ENCODE data around the gene TSEN54.

TSEN54 gene

DNA sequence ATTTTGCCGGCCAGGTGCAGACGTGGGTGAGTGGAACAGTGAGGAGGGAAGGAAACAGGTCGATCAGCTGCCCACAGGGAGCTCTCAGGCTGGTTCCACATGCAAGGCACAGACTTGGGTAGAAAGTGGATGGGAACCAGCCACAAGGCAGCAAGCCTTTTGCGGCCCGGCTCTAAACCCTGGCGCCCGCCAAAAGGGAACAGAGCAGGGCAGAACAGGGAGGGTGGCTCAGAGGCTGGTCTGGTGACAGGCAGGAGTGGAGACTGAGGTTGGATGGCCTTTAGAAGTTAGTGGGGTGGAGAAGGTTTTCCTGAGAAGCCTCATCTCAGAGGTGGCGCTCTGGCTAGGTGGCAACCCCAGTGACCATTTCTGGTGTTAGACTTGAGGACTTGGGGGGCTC is 19.5 kb downstream of the TSEN54 start:
- H3K4me3 ChIP-seq (replicated peaks; ENCODE audit: low read depth, low read length): no peak overlapping the region
- TF ChIP-seq, protein P1, sequence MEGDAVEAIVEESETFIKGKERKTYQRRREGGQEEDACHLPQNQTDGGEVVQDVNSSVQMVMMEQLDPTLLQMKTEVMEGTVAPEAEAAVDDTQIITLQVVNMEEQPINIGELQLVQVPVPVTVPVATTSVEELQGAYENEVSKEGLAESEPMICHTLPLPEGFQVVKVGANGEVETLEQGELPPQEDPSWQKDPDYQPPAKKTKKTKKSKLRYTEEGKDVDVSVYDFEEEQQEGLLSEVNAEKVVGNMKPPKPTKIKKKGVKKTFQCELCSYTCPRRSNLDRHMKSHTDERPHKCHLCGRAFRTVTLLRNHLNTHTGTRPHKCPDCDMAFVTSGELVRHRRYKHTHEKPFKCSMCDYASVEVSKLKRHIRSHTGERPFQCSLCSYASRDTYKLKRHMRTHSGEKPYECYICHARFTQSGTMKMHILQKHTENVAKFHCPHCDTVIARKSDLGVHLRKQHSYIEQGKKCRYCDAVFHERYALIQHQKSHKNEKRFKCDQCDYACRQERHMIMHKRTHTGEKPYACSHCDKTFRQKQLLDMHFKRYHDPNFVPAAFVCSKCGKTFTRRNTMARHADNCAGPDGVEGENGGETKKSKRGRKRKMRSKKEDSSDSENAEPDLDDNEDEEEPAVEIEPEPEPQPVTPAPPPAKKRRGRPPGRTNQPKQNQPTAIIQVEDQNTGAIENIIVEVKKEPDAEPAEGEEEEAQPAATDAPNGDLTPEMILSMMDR (IDR thresholded peaks at IDR 0.05; ENCODE audit: low read depth, low read length, missing control alignments): no peak
- DNase-seq (ENCODE audit: extremely low read depth, low read depth): no peak

DNA sequence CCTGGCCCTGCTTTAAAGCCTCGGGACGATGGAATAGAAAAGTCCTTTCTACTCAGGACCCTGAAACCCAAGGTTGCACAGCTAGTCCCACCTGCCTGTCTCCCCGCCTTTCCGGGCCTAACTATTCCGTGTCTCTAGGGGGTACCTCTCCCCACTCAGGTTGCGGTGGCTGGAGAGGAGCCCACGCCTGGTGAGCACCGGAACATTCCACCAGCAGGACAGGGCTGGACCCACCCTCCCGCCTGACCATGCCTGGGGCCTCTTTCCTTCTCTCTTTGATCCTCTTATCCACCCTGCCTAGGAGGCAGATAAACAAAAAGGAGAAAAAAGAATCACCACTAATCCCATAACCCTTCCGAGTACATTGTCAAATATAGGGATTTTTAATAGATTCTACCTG is 20.0 kb downstream of the TSEN54 start:
- H3K4me3 ChIP-seq (replicated peaks; ENCODE audit: low read depth, low read length): no peak overlapping the region
- no peak for DNase-seq (ENCODE audit: extremely low read depth, low read depth)
- TF ChIP-seq, protein P1 (IDR thresholded peaks at IDR 0.05; ENCODE audit: low read depth, low read length, missing control alignments): no peak

DNA sequence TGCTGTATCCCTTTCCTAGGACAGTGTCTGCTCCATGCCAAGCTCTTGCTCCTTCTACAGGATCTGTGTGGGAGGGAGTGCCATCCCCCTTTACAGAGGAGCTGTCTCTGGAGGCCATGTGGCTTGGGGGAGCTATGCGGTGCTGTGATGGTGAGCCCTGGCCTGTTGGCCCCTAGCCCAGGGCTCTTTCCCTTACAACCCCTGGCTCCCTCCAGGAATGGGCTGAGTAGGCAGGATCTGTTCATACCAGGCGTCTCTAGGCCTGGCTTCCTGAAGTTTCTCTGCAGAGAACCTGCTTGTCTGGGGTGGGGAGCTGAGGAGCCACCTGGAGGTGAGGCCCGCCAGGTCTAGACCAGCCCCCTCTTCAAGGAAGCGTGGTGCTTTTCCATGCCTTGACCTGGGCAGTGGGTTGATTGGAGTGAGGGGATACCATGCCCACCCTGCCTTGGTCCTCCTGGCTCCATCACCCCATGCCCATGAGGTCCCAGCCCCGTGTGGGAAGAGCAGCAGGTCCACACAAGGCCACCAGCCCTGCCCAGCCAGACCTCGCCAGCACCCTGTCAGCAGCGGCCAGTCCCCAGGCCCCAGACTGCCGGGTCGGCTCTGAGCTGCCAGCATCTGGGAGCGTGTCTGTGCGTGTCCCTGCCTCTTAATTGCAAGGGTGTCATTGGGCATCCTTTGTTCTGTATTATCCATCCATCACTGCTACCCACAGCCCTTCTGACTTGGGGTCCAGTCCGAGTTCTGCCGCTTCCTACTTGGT is 23.8 kb downstream of the TSEN54 start:
- DNase-seq (ENCODE audit: extremely low read depth, low read depth): no peak
- TF ChIP-seq, protein P1 (IDR thresholded peaks at IDR 0.05; ENCODE audit: low read depth, low read length, missing control alignments): no peak
- H3K4me3 ChIP-seq (replicated peaks; ENCODE audit: low read depth, low read length): no peak overlapping the region

DNA sequence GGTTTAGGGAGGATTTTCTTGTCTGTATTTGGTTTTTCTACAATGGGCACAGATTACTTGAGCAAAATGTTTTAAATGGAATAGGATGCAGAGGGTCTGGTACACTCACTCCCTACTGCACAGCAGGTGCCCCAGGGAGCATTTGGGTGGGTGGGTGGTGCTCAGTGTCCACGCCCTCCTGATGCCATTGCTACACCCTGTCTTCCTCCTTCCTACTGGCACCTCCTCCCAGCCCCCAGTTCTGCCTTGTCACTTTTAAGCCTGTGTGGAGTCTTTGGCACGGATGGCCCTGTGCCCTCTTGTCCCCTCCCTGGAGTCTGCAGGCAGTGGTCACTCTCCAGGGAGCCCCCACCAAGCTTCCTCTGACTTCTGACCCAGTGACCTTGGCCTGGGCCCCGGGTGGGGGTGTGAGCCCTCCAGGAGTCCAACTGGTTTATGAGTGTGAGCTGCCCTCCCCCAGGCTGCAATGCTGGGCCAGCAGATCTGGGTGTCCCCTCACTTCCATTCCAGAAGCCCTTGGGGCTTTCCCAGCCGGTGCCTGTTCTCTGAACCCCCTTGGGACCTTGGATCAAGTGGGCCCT is 24.7 kb downstream of the TSEN54 start:
- TF ChIP-seq, protein P1 (IDR thresholded peaks at IDR 0.05; ENCODE audit: low read depth, low read length, missing control alignments): no peak
- no peak for DNase-seq (ENCODE audit: extremely low read depth, low read depth)
- no peak overlapping the region for H3K4me3 ChIP-seq (replicated peaks; ENCODE audit: low read depth, low read length)

DNA sequence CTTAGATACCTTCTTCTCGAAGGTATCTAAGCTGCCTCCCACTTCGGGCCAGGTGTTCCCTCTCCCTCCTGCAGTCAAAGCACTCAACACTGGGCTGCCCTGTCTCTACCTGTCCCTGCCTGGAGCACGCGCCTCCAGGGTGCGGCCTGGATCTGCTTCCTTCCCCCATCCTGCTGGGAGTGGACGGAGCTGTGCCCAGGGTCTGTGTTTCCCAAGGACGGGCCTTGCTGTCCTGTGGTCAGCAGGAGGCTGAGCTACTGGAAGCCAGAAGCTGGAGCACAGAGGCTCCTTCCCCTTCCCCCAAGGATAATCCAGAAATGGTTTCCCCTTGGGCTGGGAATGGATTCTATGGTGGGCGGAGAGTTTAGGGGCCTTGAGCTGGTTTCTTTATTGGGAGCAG is 25.9 kb downstream of the TSEN54 start:
- no peak for DNase-seq (ENCODE audit: extremely low read depth, low read depth)
- TF ChIP-seq, protein P1 (IDR thresholded peaks at IDR 0.05; ENCODE audit: low read depth, low read length, missing control alignments): no peak
- H3K4me3 ChIP-seq (replicated peaks; ENCODE audit: low read depth, low read length): no peak overlapping the region

DNA sequence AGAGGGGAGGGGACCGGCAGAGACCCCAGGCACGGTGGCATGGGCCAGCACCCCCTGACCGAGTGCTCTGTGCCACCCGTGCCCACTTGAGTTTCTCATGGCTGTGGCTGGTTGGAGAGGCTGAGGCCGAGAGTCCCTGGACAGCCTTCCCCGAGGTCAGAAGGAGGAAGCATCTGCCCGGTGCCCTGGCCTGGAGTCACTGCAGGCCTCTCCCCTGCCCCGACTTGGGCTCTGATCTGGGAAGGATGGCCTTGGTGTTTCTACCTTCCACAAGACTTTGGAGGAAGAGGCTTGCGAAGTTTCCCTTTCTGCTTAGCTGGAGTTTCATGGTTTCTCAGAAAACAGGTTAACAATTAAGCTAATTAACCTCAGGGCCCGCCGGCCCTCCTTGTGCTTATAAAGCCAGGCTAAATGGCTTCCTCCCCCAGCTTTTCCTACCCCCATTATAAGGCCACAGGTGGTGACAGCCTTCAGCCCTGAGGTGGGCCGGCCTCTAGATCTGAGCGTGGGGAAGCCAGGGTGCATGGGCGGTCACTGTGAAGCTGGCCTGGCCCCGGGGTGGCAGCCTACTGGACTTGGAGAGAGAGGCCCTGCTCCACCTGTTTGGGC is 26.5 kb downstream of the TSEN54 start:
- TF ChIP-seq, protein P1 (IDR thresholded peaks at IDR 0.05; ENCODE audit: low read depth, low read length, missing control alignments): no peak
- no peak for DNase-seq (ENCODE audit: extremely low read depth, low read depth)
- no peak overlapping the region for H3K4me3 ChIP-seq (replicated peaks; ENCODE audit: low read depth, low read length)

Measured in HFF-Myc (cell line).